HEK293T (cell line): Measurements from ENCODE around the gene GTF3C4.

Experiments
- CTCF ChIA-PET: fragments of 350-600 bp; formaldehyde crosslinking; extraction: SDS; loops from one replicate; lab custom pipeline; 2021; ENCODE audit warnings: antibody characterized with exemption, inconsistent platforms; lab: Yijun Ruan, JAX
- POLR2A ChIA-PET: fragments of 350-600 bp; formaldehyde crosslinking; extraction: SDS; loops from one replicate; lab custom pipeline; 2020; ENCODE audit warnings: antibody characterized with exemption, inconsistent platforms; lab: Yijun Ruan, JAX
- DNase-seq: peaks from one replicate; pipeline ENCODE4 v3.0.0; 2012; ENCODE audit warnings: mixed read lengths; ENCODE audit errors: extremely low spot score
- ARNT ChIP-seq: fragments of 450-650 bp; IDR thresholded peaks from 2 replicates; pipeline ENCODE4 v1.6.1; 2017; ENCODE audit warnings: mild to moderate bottlenecking
- BHLHE40 ChIP-seq: fragments of 450-650 bp; IDR thresholded peaks from 2 replicates; pipeline ENCODE4 v1.6.1; 2016; ENCODE audit warnings: mild to moderate bottlenecking, moderate library complexity, borderline replicate concordance
- CTBP1 ChIP-seq: fragments of 450-650 bp; IDR thresholded peaks from 2 replicates; pipeline ENCODE4 v1.6.1; 2016; ENCODE audit warnings: borderline replicate concordance
- ELF4 ChIP-seq: fragments of 450-650 bp; IDR thresholded peaks from 2 replicates; pipeline ENCODE4 v1.6.1; 2017; ENCODE audit warnings: antibody characterized with exemption
- FOXA1 ChIP-seq: fragments of 450-650 bp; IDR thresholded peaks from 2 replicates; pipeline ENCODE4 v1.6.1; 2016; ENCODE audit warnings: mild to moderate bottlenecking
- FOXK2 ChIP-seq: fragments of 450-650 bp; IDR thresholded peaks from 2 replicates; pipeline ENCODE4 v1.6.1; 2016; ENCODE audit warnings: mild to moderate bottlenecking
- FOXM1 ChIP-seq: fragments of 450-650 bp; IDR thresholded peaks from 2 replicates; pipeline ENCODE4 v1.6.1; 2017; ENCODE audit warnings: mild to moderate bottlenecking, borderline replicate concordance
- HDGF ChIP-seq: fragments of 450-650 bp; IDR thresholded peaks from 2 replicates; pipeline ENCODE4 v1.6.1; 2017; ENCODE audit warnings: antibody characterized with exemption, borderline replicate concordance
- L3MBTL2 ChIP-seq: fragments of 450-650 bp; conservative IDR thresholded peaks from 2 replicates; pipeline ENCODE4 v1.6.1; 2016; ENCODE audit warnings: mild to moderate bottlenecking
- LEF1 ChIP-seq: fragments of 450-650 bp; IDR thresholded peaks from 2 replicates; pipeline ENCODE4 v1.6.1; 2017; ENCODE audit warnings: mild to moderate bottlenecking, borderline replicate concordance
- NFRKB ChIP-seq: fragments of 450-650 bp; IDR thresholded peaks from 2 replicates; pipeline ENCODE4 v1.6.1; 2016; ENCODE audit warnings: mild to moderate bottlenecking, moderate library complexity
- SP1 ChIP-seq: fragments of 450-650 bp; IDR thresholded peaks from 2 replicates; pipeline ENCODE4 v1.6.1; 2017
- SUZ12 ChIP-seq: fragments of 450-650 bp; IDR thresholded peaks from 2 replicates; pipeline ENCODE4 v1.6.1; 2016; ENCODE audit warnings: mild to moderate bottlenecking
- TARDBP ChIP-seq: fragments of 450-650 bp; IDR thresholded peaks from 2 replicates; pipeline ENCODE4 v1.6.1; 2016
- ZNF384 ChIP-seq: fragments of 450-650 bp; IDR thresholded peaks from 2 replicates; pipeline ENCODE4 v1.6.1; 2016
- TF ChIP-seq, protein P1 (sequence below): fragments of 450-650 bp; IDR thresholded peaks from 2 replicates; pipeline ENCODE4 v1.6.1; 2016

Gene GTF3C4

DNA sequence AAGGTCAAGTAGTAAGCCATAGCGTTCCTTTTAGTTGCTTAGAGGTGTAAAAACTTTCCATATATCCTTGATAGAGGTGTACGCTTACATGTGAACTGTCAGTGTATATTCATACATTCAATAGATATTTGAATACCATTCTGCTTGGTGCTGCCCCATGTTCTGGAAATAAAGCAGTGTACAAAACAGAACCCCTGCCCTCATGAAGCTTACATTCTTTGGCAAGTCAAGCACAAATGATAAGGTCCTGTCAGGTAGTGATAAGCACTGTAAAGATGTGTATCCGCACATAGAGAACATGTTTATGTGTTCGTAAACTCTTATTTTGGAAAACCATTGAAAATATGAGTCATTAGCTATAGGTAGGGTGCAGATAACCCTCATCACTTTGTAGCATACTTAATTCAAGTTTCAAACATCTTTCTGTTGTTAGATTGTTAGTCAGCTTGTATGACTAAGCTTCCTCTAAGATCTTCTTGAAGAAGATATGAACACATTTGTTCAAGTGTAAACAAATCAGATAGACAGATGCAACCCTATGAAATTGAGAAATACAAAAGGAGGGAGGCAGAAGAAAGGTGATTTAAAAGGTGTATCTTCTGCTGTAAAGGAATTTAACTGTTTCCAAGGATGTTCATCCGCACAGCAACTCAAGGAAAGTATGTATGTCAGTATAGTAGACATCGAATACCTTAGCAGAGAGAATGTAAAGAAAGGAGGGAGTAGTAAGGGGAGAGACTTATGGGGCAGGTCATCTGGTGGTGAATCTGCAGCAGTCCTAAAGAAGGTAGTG lies 1.6 kb downstream of the GTF3C4 start:
- no peak for DNase-seq
- ChIA-PET POLR2A (interaction anchor here (0.7 kb wide), 1 partner anchor 63 kb away, joined by 3 read pairs; no protein-coding TSS in a partner anchor), CTCF (no interaction called here)
- TF ChIP-seq ELF4 (no peak), TARDBP (no peak), ARNT (no peak), LEF1 (no peak), FOXA1 (no peak), NFRKB (no peak), FOXM1 (no peak), CTBP1 (no peak), L3MBTL2 (no peak), SP1 (no peak), SUZ12 (no peak), BHLHE40 (no peak), FOXK2 (no peak), HDGF (no peak), ZNF384 (no peak)
- TF ChIP-seq, protein P1, sequence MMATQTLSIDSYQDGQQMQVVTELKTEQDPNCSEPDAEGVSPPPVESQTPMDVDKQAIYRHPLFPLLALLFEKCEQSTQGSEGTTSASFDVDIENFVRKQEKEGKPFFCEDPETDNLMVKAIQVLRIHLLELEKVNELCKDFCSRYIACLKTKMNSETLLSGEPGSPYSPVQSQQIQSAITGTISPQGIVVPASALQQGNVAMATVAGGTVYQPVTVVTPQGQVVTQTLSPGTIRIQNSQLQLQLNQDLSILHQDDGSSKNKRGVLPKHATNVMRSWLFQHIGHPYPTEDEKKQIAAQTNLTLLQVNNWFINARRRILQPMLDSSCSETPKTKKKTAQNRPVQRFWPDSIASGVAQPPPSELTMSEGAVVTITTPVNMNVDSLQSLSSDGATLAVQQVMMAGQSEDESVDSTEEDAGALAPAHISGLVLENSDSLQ = no peak

DNA sequence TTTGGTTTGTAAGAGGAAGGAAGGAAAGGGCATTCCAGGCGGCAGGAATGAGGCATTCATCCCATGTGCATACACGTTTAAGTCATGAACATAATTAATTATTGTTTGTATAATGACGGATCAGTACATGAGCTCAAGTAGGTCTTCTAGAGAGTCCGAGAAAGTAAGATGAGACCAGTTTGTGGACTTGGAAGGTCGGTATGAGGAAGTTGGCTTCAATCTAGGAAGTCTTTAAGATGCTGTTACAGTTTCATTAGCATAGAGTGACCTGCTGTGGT lies 2.1 kb downstream of the GTF3C4 start:
- TF ChIP-seq CTBP1 = no peak
- TF ChIP-seq TARDBP = no peak
- no peak for TF ChIP-seq FOXM1
- no peak for TF ChIP-seq FOXA1
- TF ChIP-seq SUZ12 = no peak
- TF ChIP-seq L3MBTL2 = no peak
- no peak for TF ChIP-seq BHLHE40
- TF ChIP-seq, protein P1 = no peak
- TF ChIP-seq SP1 = no peak
- no peak for TF ChIP-seq LEF1
- no peak for TF ChIP-seq FOXK2
- ChIA-PET CTCF (no interaction called here), POLR2A (interaction anchor here (0.7 kb wide), 1 partner anchor 63 kb away, joined by 3 read pairs; no protein-coding TSS in a partner anchor)
- DNase-seq = no peak

DNA sequence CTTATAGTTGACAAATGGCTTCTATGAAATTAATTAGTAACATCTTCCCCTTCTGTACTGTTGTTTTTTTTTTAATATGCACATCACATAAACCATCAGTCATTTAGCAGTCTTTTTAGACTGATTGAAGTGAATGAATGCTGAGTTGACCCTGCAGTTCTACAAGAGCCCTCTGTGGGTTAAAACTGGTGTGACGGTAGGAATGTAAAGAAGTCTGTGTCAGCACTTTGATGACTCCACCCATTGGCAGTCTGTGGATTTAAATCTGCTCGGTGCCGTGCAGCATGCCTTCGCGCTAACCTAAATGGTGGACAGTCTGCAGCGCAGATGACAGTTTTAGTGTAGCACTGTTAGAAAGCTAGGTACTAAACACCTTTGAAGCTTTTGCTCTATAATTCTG lies 3.1 kb downstream of the GTF3C4 start:
- TF ChIP-seq BHLHE40 (no peak), CTBP1 (no peak), SUZ12 (no peak), SP1 (no peak), FOXA1 (no peak), ZNF384 (no peak), HDGF (no peak), FOXK2 (no peak), ELF4 (no peak)
- TF ChIP-seq, protein P1 = no peak
- peak; percentile 38 for DNase-seq
- POLR2A ChIA-PET = no interaction called here
- CTCF ChIA-PET = no interaction called here

DNA sequence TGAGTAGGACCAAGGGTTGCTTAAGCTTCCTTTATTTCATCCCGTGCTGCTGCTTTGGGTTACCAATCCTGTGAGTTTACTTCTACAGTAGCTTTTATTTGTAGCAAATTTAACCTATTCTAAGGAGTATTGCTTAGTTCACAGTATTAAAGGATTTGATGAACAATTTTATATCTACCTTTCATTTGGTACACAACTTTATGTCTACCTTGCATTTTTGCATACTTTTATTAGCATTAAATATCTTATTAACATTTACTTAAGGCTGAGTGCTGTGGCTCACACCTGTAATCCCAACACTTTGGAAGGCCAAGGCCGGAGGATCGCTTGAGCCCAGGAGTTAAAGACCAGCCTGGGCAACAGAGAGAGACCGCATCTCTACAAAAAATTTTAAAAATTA lies 4.2 kb downstream of the GTF3C4 start:
- no peak for TF ChIP-seq HDGF
- no peak for TF ChIP-seq FOXM1
- TF ChIP-seq TARDBP = no peak
- no peak for TF ChIP-seq BHLHE40
- no peak for TF ChIP-seq FOXA1
- TF ChIP-seq ZNF384 = no peak
- no peak for TF ChIP-seq L3MBTL2
- no peak for TF ChIP-seq SP1
- no peak for TF ChIP-seq LEF1
- no peak for TF ChIP-seq CTBP1
- no peak for TF ChIP-seq ELF4
- no peak for TF ChIP-seq SUZ12
- TF ChIP-seq, protein P1 = no peak
- no peak for TF ChIP-seq FOXK2
- no peak for TF ChIP-seq ARNT
- no peak for TF ChIP-seq NFRKB
- CTCF ChIA-PET = no interaction called here
- POLR2A ChIA-PET = no interaction called here
- no peak for DNase-seq

DNA sequence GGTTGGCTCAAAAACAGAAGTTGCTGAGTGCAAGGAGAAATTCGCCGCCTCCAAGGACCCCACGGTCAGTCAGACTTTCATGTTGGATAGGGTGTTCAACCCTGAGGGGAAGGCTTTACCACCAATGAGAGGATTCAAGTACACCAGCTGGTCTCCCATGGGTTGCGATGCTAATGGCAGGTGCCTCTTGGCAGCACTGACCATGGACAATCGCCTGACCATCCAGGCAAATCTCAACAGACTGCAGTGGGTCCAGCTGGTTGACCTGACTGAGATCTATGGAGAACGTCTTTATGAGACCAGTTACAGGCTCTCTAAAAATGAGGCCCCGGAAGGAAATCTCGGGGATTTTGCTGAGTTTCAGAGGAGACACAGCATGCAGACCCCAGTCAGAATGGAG lies 7.7 kb downstream of the GTF3C4 start:
- DNase-seq = no peak
- CTCF ChIA-PET = no interaction called here

DNA sequence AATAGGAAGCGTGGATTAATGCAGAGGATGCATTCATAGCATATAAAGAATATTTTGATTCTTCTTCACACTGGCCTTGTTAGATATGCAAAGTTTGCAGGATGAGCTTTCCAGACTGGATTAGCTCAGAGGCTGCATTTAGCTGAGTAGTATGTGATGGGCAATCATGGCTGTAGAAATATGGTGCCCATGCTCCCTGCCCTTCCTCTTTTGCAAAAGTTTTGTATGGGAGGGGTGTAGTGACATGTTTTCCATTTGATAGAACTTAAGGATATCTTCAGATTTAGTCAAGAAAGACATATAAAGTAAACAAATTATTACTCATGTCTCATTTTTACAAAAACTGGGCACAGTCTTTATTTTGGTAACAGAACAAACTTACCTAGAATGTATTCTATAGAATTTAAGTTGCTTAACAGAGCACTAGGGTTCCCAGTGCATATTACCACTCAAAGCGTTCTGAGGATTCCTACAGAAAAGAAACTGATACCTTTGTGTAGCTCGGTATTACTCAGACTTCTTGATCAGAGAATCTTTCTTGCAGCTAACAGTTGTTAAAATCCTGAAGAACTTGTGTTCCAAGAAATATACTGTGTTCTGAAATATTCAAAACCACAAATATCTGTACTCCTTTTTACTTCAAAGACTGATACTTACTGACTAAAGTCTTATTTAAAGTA lies 9.8 kb downstream of the GTF3C4 start:
- TF ChIP-seq BHLHE40 = no peak
- no peak for TF ChIP-seq L3MBTL2
- no peak for TF ChIP-seq FOXK2
- no peak for TF ChIP-seq LEF1
- no peak for TF ChIP-seq CTBP1
- no peak for TF ChIP-seq FOXA1
- TF ChIP-seq, protein P1 = no peak
- TF ChIP-seq FOXM1 = no peak
- no peak for TF ChIP-seq ZNF384
- TF ChIP-seq ARNT = no peak
- TF ChIP-seq TARDBP = no peak
- TF ChIP-seq ELF4 = no peak
- TF ChIP-seq HDGF = no peak
- no peak for TF ChIP-seq SUZ12
- no peak for TF ChIP-seq NFRKB
- no peak for TF ChIP-seq SP1
- DNase-seq = no peak
- POLR2A ChIA-PET = interaction anchor here (1.2 to 1.8 kb wide), 2 partner anchors 9 to 12 kb away, joined by 3 to 6 read pairs; partner anchors contain the start of gene GTF3C4
- CTCF ChIA-PET = no interaction called here

More for the DNA sequence above, 7.7 kb downstream of the GTF3C4 start:
- TF ChIP-seq SUZ12 (no peak), FOXK2 (no peak)
- POLR2A ChIA-PET = no interaction called here
